Measurements from ENCODE around the gene CLCN3. TPM values are rescaled to one million over a fixed set of nuclear protein-coding genes. Genes with fewer than 3 reads are reported as not detected.

CLCN3 gene
- total RNA-seq, 1 experiment from 2014 or later, result 42.1 TPM

DNA sequence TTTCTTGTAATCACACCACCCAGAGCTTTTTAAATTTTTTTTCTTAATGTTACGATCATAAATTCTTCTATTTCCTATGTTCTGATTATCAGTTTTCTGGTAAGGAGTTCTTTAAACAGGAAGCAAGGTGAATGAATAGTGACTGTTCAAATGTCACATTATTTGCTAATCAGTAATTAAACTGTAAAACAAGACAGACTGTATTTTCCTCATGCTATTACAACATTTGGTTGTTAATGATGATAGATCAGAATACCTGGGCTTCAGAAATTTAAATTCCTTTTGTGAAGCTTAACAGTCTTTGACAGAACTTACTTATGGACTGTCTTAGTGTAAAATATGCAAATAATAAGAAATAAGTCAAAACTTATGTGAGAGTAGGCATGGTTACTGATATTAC is 41.4 kb downstream of the CLCN3 start:
- POLR2A ChIA-PET, result interaction anchor here (3.2 kb wide), 1 partner anchor 42 kb away, joined by 19 read pairs; the partner anchor contains the start of gene CLCN3
- no peaks in the 10 kb centered on the region for H3K27me3 Mint-ChIP-seq (ENCODE audit: insufficient read depth, unreplicated experiment)
- Histone ChIP-seq H3K4me3 (ENCODE audit: low read depth, low read length) (no peak overlapping the region), H3K9me3 (no peaks in the 10 kb centered on the region), H3K27me3 (replicated peaks; ENCODE audit: control insufficient read depth, insufficient read depth, low read length) (no peaks in the 10 kb centered on the region), H3K4me1 (peaks cover 31% of the 10 kb centered on the region), H3K36me3 (ENCODE audit: control insufficient read depth, insufficient read depth, low read length) (no peaks in the 10 kb centered on the region)
- H3K4me1 Mint-ChIP-seq (ENCODE audit: low read depth, unreplicated experiment), result peaks cover 14% of the 10 kb centered on the region
- no peak overlapping the region for H3K27ac Mint-ChIP-seq (ENCODE audit: unreplicated experiment)
- CTCF ChIA-PET, result no interaction called here
- no peak for DNase-seq
- BruUV-seq (replicated peaks), result no TSS peak
- TF ChIP-seq, protein P1, sequence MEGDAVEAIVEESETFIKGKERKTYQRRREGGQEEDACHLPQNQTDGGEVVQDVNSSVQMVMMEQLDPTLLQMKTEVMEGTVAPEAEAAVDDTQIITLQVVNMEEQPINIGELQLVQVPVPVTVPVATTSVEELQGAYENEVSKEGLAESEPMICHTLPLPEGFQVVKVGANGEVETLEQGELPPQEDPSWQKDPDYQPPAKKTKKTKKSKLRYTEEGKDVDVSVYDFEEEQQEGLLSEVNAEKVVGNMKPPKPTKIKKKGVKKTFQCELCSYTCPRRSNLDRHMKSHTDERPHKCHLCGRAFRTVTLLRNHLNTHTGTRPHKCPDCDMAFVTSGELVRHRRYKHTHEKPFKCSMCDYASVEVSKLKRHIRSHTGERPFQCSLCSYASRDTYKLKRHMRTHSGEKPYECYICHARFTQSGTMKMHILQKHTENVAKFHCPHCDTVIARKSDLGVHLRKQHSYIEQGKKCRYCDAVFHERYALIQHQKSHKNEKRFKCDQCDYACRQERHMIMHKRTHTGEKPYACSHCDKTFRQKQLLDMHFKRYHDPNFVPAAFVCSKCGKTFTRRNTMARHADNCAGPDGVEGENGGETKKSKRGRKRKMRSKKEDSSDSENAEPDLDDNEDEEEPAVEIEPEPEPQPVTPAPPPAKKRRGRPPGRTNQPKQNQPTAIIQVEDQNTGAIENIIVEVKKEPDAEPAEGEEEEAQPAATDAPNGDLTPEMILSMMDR (IDR thresholded peaks at IDR 0.05; ENCODE audit: insufficient read depth in 1 of 2, low read depth in 1 of 2, low read length in 1 of 2, severe bottlenecking in 1 of 2, unreplicated experiment in 1 of 2), result no peak
- no peaks in the 10 kb centered on the region for H3K9me3 Mint-ChIP-seq (ENCODE audit: unreplicated experiment)
- peaks cover 9% of the 10 kb centered on the region for H3K36me3 Mint-ChIP-seq (ENCODE audit: insufficient read depth, unreplicated experiment)
- no peak overlapping the region for H3K4me3 Mint-ChIP-seq (ENCODE audit: unreplicated experiment)
- intact Hi-C loops (cut with micrococcal nuclease; ENCODE audit: unreplicated experiment), result loop anchor here (2.0 kb wide), 1 partner anchor 49 kb away; the partner anchor contains the start of gene NEK1

DNA sequence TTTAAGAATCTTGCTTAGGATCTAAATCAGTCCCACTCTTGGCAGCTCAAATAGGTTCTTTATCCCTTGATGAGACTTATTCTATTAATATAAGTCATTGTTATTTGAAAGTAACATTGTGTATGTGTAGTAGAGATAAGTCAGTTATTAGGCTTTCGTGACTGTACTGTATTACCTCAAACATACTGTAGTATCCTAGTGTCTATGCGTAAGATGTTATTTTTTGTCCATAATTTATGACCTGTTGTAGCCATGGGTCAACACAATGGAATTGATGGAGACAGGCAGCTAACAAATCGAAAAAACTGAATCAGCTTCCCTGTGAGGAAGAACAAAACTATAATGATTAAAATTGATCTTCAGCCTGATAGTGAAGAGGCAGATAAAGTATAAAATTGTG is 41.8 kb downstream of the CLCN3 start:
- DNase-seq, result no peak
- no peaks in the 10 kb centered on the region for H3K27me3 Mint-ChIP-seq (ENCODE audit: insufficient read depth, unreplicated experiment)
- peaks cover 9% of the 10 kb centered on the region for H3K36me3 Mint-ChIP-seq (ENCODE audit: insufficient read depth, unreplicated experiment)
- H3K4me1 ChIP-seq, result peaks cover 28% of the 10 kb centered on the region
- peaks cover 14% of the 10 kb centered on the region for H3K4me1 Mint-ChIP-seq (ENCODE audit: low read depth, unreplicated experiment)
- ChIA-PET POLR2A (no interaction called here), CTCF (no interaction called here)
- no peaks in the 10 kb centered on the region for H3K27me3 ChIP-seq (replicated peaks; ENCODE audit: control insufficient read depth, insufficient read depth, low read length)
- H3K4me3 ChIP-seq (ENCODE audit: low read depth, low read length), result no peak overlapping the region
- no TSS peak for BruUV-seq (replicated peaks)
- H3K9me3 Mint-ChIP-seq (ENCODE audit: unreplicated experiment), result no peaks in the 10 kb centered on the region
- H3K36me3 ChIP-seq (ENCODE audit: control insufficient read depth, insufficient read depth, low read length), result no peaks in the 10 kb centered on the region
- TF ChIP-seq, protein P1 (IDR thresholded peaks at IDR 0.05; ENCODE audit: insufficient read depth in 1 of 2, low read depth in 1 of 2, low read length in 1 of 2, severe bottlenecking in 1 of 2, unreplicated experiment in 1 of 2), result no peak
- no peak overlapping the region for H3K27ac Mint-ChIP-seq (ENCODE audit: unreplicated experiment)
- H3K9me3 ChIP-seq, result no peaks in the 10 kb centered on the region
- intact Hi-C loops (cut with micrococcal nuclease; ENCODE audit: unreplicated experiment), result no loop called here
- H3K4me3 Mint-ChIP-seq (ENCODE audit: unreplicated experiment), result no peak overlapping the region

DNA sequence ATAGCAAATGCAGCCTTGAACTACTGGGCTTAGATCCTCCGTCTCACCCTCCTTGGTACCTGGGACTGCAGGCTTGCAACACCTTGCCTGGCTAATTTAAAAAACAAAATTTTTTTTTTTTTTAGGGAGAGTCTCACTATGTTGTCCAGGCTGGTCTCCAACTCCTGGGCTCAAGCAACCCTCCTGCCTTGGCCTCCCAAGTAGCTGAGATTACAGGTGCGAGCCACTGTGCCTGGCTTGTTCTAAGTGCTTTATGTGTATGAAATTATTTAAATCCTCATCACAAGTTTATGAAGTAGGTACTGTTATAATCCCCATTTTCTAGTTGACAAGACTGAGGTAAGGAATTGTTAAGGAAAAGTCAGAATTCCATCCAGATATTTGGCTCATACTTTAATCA is 43.0 kb downstream of the CLCN3 start:
- Histone ChIP-seq H3K9me3 (no peaks in the 10 kb centered on the region), H3K36me3 (ENCODE audit: control insufficient read depth, insufficient read depth, low read length) (no peaks in the 10 kb centered on the region), H3K27me3 (replicated peaks; ENCODE audit: control insufficient read depth, insufficient read depth, low read length) (no peaks in the 10 kb centered on the region), H3K4me3 (ENCODE audit: low read depth, low read length) (no peak overlapping the region), H3K4me1 (peaks cover 22% of the 10 kb centered on the region)
- Mint-ChIP-seq H3K9me3 (ENCODE audit: unreplicated experiment) (no peaks in the 10 kb centered on the region), H3K27me3 (ENCODE audit: insufficient read depth, unreplicated experiment) (no peaks in the 10 kb centered on the region), H3K4me1 (ENCODE audit: low read depth, unreplicated experiment) (peaks cover 14% of the 10 kb centered on the region), H3K36me3 (ENCODE audit: insufficient read depth, unreplicated experiment) (peaks cover 9% of the 10 kb centered on the region), H3K4me3 (ENCODE audit: unreplicated experiment) (no peak overlapping the region), H3K27ac (ENCODE audit: unreplicated experiment) (no peak overlapping the region)
- TF ChIP-seq, protein P1 (IDR thresholded peaks at IDR 0.05; ENCODE audit: insufficient read depth in 1 of 2, low read depth in 1 of 2, low read length in 1 of 2, severe bottlenecking in 1 of 2, unreplicated experiment in 1 of 2), result no peak
- intact Hi-C loops (cut with micrococcal nuclease; ENCODE audit: unreplicated experiment), result no loop called here
- POLR2A ChIA-PET, result no interaction called here
- CTCF ChIA-PET, result no interaction called here
- BruUV-seq (replicated peaks), result no TSS peak
- no peak for DNase-seq

Measured in Caco-2 (cell line).